Heart left ventricle (tissue), 16 donors: ENCODE measurements around the gene PCDH17. TPM values are rescaled to one million over a fixed set of nuclear protein-coding genes. Genes with fewer than 3 reads are reported as not detected.

Experiments
- ATAC-seq, 4 donors: fragments of 200-7000 bp; cut with Tn5 transposase; one replicate each; pipeline ENCODE4 v1.9.1; 2020 to 2022; ENCODE audit warnings: moderate library complexity in 4 of 4, mild to moderate bottlenecking in 3 of 4, moderate number of reproducible peaks in 1 of 4
- DNase-seq, 5 donors: peaks; one replicate each; pipeline ENCODE4 v3.0.0-alpha.2; 2020
- H3K27ac ChIP-seq, 12 donors: fragments of 200-600 bp; sonication (generic) in 4 of 12; one replicate each; pipeline versions ENCODE4 v1.5.0 to v1.8.0; 2016 to 2022; ENCODE audit warnings: mild to moderate bottlenecking in 2 of 12
- H3K27me3 ChIP-seq, 9 donors: fragments of 200-600 bp; sonication (generic) in 2 of 9; one replicate each; pipeline versions ENCODE4 v1.5.1 to v1.8.0; 2016 to 2022; ENCODE audit warnings: mild to moderate bottlenecking in 3 of 9
- H3K36me3 ChIP-seq, 9 donors: fragments of 200-600 bp; sonication (generic) in 2 of 9; one replicate each; pipeline versions ENCODE4 v1.5.0 to v1.8.0; 2018 to 2022; ENCODE audit warnings: mild to moderate bottlenecking in 2 of 9
- H3K4me1 ChIP-seq, 12 donors: fragments of 200-600 bp; sonication (generic) in 4 of 12; one replicate each; pipeline versions ENCODE4 v1.5.0 to v1.8.0; 2016 to 2022; ENCODE audit warnings: mild to moderate bottlenecking in 3 of 12
- H3K4me3 ChIP-seq, 12 donors: fragments of 200-600 bp; sonication (generic) in 4 of 12; one replicate each; pipeline versions ENCODE4 v1.5.0 to v1.8.0; 2017 to 2022; ENCODE audit warnings: mild to moderate bottlenecking in 9 of 12, moderate library complexity in 4 of 12
- H3K9me3 ChIP-seq, 12 donors: fragments of 200-600 bp; sonication (generic) in 4 of 12; one replicate each; pipeline versions ENCODE4 v1.5.0 to v1.8.0; 2016 to 2022; ENCODE audit warnings: mild to moderate bottlenecking in 1 of 12
- POLR2A ChIP-seq, 2 donors: fragments of 450-650 bp; IDR thresholded peaks; one replicate each; pipeline ENCODE4 v1.6.1; 2017; ENCODE audit warnings: antibody characterized with exemption in 2 of 2, mild to moderate bottlenecking in 2 of 2, moderate library complexity in 2 of 2
- WGBS, 4 donors: extraction: QIAGEN DNeasy Blood & Tissue Kit in 2 of 4; methylation state at CpG; one replicate each; pipeline versions ENCODE4 v1.1.5 to v1.1.7; 2013 to 2018; 5-methylcytosine and 5-hydroxymethylcytosine counted together
- intact Hi-C, 10 donors: fragments of 100-400 bp; cut with DNase I; formaldehyde crosslinking; loops; one replicate each; pipeline versions ENCODE4 v1.11.1 to v1.14.2; 2022
- polyA plus RNA-seq, 2 donors: library from polyadenylated mRNA; stranded (reverse); fragments of 200-250 nt; gene quantifications; one replicate each; pipeline ENCODE4 v1.2.3, GENCODE V29; 2013
- total RNA-seq, 9 donors: library from RNA; depleted of rRNA in 2 of 9; stranded (reverse); fragments of >200 nt in 2 of 9; fragmentation: NEBNext Ultra II Directional in 3 of 9; extraction: Animal tissue kit (Norgen Biotek cat#: 25700) in 3 of 9; gene quantifications; one replicate each; pipeline versions ENCODE4 v1.1.0 to v1.2.4, GENCODE V29; 2016 to 2023
- TF ChIP-seq, protein P1 (sequence below), 12 donors: fragments of 200-600 bp; sonication (generic) in 4 of 12; IDR thresholded peaks; one replicate each; pipeline versions ENCODE4 v1.5.0 to v1.8.0; 2018 to 2022; ENCODE audit warnings: antibody characterized with exemption in 12 of 12, mild to moderate bottlenecking in 5 of 12
- donor health status: ischemic (EF 13 %, LVEDD 7.1; RV severe dilation, severe dysfunction).
- donor health status: healthy with polysubstance abuse.
- donor health status: DM: no; HTN: yes; CAD: no.
- donor health status: DM: no; HTN: no; CAD: no.
- donor health status: ischemic (EF 25% LVEDD 6.9; RV normal size, moderate dysfunction).
- donor health status: ischemic (EF 25% LVEDD 5.7; RV mildly dilated, moderate dysfunction).
- donor health status: healthy.
- donor health status: DM: yes; HTN: yes; CAD: no.
- donor health status: ischemic (EF 35%, LVEDD 5.7; RV mildly dilated, moderate dysfunction).
- donor health status: nonischemic (EF 11% LVEDD 7.7; RV severe dilation, severe dysfunction).
- donor health status: DM: yes; HTN: yes; CAD: no.
- donor health status: PGD.
- donor health status: ischemic (EF 29% LVEDD 5.4; RV normal size, mild dysfunction).
- donor health status: nonischemic (EF 23%, LVEDD 6.1; RV moderate dilation, normal function).

Gene PCDH17
- total and polyA plus RNA-seq, 11 donors = 0.61 to 17.5 (median 2.7) TPM

DNA sequence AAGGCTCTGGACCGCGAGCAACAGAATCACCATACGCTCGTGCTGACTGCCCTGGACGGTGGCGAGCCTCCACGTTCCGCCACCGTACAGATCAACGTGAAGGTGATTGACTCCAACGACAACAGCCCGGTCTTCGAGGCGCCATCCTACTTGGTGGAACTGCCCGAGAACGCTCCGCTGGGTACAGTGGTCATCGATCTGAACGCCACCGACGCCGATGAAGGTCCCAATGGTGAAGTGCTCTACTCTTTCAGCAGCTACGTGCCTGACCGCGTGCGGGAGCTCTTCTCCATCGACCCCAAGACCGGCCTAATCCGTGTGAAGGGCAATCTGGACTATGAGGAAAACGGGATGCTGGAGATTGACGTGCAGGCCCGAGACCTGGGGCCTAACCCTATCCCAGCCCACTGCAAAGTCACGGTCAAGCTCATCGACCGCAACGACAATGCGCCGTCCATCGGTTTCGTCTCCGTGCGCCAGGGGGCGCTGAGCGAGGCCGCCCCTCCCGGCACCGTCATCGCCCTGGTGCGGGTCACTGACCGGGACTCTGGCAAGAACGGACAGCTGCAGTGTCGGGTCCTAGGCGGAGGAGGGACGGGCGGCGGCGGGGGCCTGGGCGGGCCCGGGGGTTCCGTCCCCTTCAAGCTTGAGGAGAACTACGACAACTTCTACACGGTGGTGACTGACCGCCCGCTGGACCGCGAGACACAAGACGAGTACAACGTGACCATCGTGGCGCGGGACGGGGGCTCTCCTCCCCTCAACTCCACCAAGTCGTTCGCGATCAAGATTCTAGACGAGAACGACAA is 1.8 kb downstream of the PCDH17 start:
- TF ChIP-seq POLR2A (IDR thresholded peaks at IDR 0.05) = no peak
- TF ChIP-seq, protein P1, sequence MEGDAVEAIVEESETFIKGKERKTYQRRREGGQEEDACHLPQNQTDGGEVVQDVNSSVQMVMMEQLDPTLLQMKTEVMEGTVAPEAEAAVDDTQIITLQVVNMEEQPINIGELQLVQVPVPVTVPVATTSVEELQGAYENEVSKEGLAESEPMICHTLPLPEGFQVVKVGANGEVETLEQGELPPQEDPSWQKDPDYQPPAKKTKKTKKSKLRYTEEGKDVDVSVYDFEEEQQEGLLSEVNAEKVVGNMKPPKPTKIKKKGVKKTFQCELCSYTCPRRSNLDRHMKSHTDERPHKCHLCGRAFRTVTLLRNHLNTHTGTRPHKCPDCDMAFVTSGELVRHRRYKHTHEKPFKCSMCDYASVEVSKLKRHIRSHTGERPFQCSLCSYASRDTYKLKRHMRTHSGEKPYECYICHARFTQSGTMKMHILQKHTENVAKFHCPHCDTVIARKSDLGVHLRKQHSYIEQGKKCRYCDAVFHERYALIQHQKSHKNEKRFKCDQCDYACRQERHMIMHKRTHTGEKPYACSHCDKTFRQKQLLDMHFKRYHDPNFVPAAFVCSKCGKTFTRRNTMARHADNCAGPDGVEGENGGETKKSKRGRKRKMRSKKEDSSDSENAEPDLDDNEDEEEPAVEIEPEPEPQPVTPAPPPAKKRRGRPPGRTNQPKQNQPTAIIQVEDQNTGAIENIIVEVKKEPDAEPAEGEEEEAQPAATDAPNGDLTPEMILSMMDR (IDR thresholded peaks at IDR 0.05) = peak; percentile 54 to 82 (median 64)
- ATAC-seq = peak; percentile 27 to 72 (median 65)
- Histone ChIP-seq H3K9me3 (no peaks in the 10 kb centered on the region), H3K4me1 (peaks cover 0 to 33% (median 0%) of the 10 kb centered on the region in 12 donors), H3K36me3 (no peaks in the 10 kb centered on the region), H3K4me3 (peak overlapping the region; percentile 46 to 79 (median 65)), H3K27me3 (peaks cover 0 to 63% (median 32%) of the 10 kb centered on the region in 9 donors), H3K27ac (peak overlapping the region in 11 of 12 donors; percentile 13 to 82 (median 74))
- intact Hi-C loops = loop anchor here in 2 of 10 donors (5.0 to 10.0 kb wide), 4 partner anchors 164 to 1329 kb away; no protein-coding TSS in a partner anchor
- DNase-seq = peak; percentile 74 to 85 (median 76)
- WGBS, 4 donors = 5 to 13% (median 7%) methylated on average over 26 to 77 of the region's 77 CpGs

GRCh38 chr13:57633950-57634838 is 2.6 kb downstream of the PCDH17 start:
- H3K36me3 ChIP-seq = no peaks in the 10 kb centered on the region
- TF ChIP-seq POLR2A (IDR thresholded peaks at IDR 0.05) = no peak
- TF ChIP-seq, protein P1 (IDR thresholded peaks at IDR 0.05) = peak in 4 of 12 donors; percentile 8 to 32 (median 24)
- H3K9me3 ChIP-seq = no peaks in the 10 kb centered on the region
- H3K4me3 ChIP-seq = peak overlapping the region; percentile 22 to 79 (median 65)
- DNase-seq = peak; percentile 12 to 62 (median 24)
- H3K4me1 ChIP-seq = peaks cover 0 to 32% (median 3%) of the 10 kb centered on the region in 12 donors
- peak overlapping the region in 10 of 12 donors; percentile 22 to 77 (median 66) for H3K27ac ChIP-seq
- intact Hi-C loops = loop anchor here in 2 of 10 donors (5.0 to 10.0 kb wide), 4 partner anchors 163 to 1328 kb away; no protein-coding TSS in a partner anchor
- WGBS, 4 donors = 4 to 6% (median 5%) methylated on average over 62 to 78 of the region's 78 CpGs
- no peak for ATAC-seq
- H3K27me3 ChIP-seq = peaks cover 0 to 59% (median 32%) of the 10 kb centered on the region in 9 donors

DNA sequence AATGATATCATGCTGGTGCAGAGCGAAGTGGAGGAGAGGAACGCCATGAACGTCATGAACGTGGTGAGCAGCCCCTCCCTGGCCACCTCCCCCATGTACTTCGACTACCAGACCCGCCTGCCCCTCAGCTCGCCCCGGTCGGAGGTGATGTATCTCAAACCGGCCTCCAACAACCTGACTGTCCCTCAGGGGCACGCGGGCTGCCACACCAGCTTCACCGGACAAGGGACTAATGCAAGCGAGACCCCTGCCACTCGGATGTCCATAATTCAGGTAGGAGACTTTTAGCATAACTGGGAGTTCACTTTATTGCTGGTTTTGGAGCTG is 3.3 kb downstream of the PCDH17 start:
- no peaks in the 10 kb centered on the region for H3K36me3 ChIP-seq
- H3K4me1 ChIP-seq = peaks cover 0 to 26% (median 2%) of the 10 kb centered on the region in 12 donors
- ATAC-seq = no peak
- DNase-seq = peak; percentile 20 to 63 (median 27)
- no peaks in the 10 kb centered on the region for H3K9me3 ChIP-seq
- H3K4me3 ChIP-seq = peak overlapping the region; percentile 22 to 79 (median 65)
- WGBS, 4 donors = 2 to 7% (median 5%) methylated on average over 12 to 15 of the region's 15 CpGs
- intact Hi-C loops = loop anchor here in 2 of 10 donors (5.0 to 10.0 kb wide), 4 partner anchors 162 to 1327 kb away; no protein-coding TSS in a partner anchor
- H3K27ac ChIP-seq = peak overlapping the region in 9 of 12 donors; percentile 22 to 77 (median 68)
- H3K27me3 ChIP-seq = peaks cover 0 to 53% (median 32%) of the 10 kb centered on the region in 9 donors
- TF ChIP-seq POLR2A (IDR thresholded peaks at IDR 0.05) = no peak
- TF ChIP-seq, protein P1 (IDR thresholded peaks at IDR 0.05) = no peak
